Melanocyte of skin (primary cell): ENCODE data around the gene CLECL1. TPM values are rescaled to one million over a fixed set of nuclear protein-coding genes. Genes with fewer than 3 reads are reported as not detected.

Source experiments
- total RNA-seq, 2 donors: library from RNA; depleted of rRNA; stranded (reverse); fragments of >200 nt; gene quantifications; 2 replicates each; pipeline ENCODE4 v1.2.3, GENCODE V29; 2012

The CLECL1 gene
- not detected for total RNA-seq

GRCh38 chr12:9732921-9733461, at the start of gene CLECL1:
Gene CLECL1, minus strand, starts transcription at chr12:9733097.

GRCh38 chr12:9760699-9761418, 28.0 kb upstream of the CLECL1 start, which contains the start of gene CD69:
Gene CD69, minus strand, starts transcription at chr12:9760901. Its CDS starts 81 bp downstream, at chr12:9760820.

Other genes starting within 250 kb of the CLECL1 start
- gene KLRB1, start 125.2 kb downstream of the CLECL1 start, total RNA-seq, result not detected
- 1 to 10 TPM; 5.7 to 6.2 TPM for gene CLEC2D, start 63.4 kb downstream of the CLECL1 start, total RNA-seq
- not detected for gene CD69, start 27.8 kb upstream of the CLECL1 start, total RNA-seq
- gene KLRF1, start 94.4 kb upstream of the CLECL1 start, total RNA-seq, result under 1 TPM in 1 of 2 donors, not detected in 1; 0.69 TPM
- 10 to 100 TPM in 1 of 2 donors, 1 to 10 TPM in 1; 4.7 to 11.4 TPM for gene CLEC2B, start 136.3 kb upstream of the CLECL1 start, total RNA-seq
- gene KLRF2, start 148.4 kb upstream of the CLECL1 start, total RNA-seq, result not detected
- not detected for gene CLEC2A, start 199.3 kb upstream of the CLECL1 start, total RNA-seq
- gene CLEC12A, start 238.3 kb upstream of the CLECL1 start, total RNA-seq, result not detected